Superior temporal gyrus (tissue), 1 donor: ENCODE measurements around the gene UGT2A3.

Experiments
- DNase-seq: peaks from one replicate; pipeline ENCODE4 v3.0.0-alpha.2; 2016; ENCODE audit errors: extremely low spot score

The UGT2A3 gene

DNA sequence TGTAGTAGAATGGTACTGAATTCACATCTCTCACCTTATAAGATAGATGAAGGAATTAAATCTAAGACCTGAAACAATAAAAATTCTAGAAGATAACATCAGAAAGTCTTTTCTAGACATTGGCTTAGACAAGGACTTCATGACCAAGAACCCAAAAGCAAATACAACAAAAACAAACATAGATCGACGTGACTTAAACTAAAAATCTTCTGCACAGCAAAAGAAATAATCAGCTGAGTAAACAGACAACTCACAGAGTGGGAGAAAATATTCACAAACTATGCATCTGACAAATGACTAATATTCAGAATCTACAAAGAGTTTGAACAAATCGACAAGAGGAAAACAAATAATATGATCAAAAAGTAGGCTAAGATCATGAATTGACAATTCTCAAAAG, 38.8 kb downstream of the UGT2A3 start:
- DNase-seq, result no peak

- DNase-seq, result no peak
These were observed 42.2 kb downstream of the UGT2A3 start for GRCh38 chr4:68909385-68909784.

DNA sequence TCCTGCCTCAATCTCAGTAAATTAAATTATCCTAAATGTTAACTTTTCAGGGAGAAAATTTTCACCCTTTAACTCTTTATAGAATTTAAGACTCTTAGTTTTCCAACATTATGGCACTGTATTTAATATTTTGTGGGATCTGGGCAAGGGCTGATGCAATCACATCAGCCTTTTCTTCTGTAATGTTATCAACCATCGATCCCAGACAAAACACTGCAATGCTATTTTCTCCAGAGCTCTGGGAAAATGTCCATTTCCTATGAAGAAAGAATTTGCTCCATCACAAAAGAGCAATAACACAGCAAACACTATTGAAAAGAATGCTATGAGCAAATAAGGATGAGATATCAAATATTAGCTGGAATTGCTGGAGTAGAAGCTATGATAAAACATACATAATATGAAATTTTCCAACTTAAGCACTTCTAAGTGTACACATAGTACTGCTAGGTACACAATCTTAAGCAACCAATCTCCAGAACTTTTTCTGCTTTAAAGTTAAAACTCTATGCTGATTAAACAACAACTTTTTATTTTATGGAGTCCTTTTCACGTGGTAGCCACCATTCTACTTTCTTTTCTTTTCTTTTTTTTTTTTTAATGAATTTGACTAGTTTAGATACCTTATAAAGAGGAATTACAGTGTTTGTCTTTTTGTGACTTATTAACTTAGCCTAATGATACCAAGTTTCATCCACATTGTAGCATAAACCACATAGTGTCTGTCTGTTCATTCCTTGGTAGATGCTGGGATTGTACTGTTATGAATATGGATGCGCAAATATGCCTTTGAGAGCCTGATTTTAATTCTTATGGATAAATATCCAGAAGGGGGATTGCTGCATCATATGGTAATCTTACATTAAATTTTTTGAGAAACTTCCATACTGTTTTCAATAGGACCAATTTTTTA, 43.6 kb downstream of the UGT2A3 start:
- no peak for DNase-seq

DNA sequence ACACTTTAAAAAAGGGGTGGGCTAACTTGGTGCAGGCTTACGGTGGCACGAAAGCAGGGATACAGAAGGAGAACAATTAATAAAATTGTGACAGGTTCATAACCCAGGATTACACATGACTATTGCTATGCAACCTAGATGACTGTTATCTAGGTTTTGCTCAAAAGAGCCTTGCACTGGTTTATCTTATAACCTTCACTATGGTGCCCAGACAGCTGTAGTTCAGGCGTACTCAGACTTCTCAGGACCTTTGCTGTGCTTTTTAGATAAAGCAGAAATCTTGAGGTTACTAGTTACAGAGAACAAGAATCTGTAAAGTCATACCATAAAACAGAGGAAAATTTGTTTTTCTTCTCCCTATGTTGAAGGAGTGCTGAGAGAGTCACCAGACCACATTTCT, 44.4 kb downstream of the UGT2A3 start:
- no peak for DNase-seq

- no peak for DNase-seq
These were observed 44.8 kb downstream of the UGT2A3 start for GRCh38 chr4:68906780-68907137.

- no peak for DNase-seq
These were observed 45.4 kb downstream of the UGT2A3 start for GRCh38 chr4:68905939-68906779.

DNA sequence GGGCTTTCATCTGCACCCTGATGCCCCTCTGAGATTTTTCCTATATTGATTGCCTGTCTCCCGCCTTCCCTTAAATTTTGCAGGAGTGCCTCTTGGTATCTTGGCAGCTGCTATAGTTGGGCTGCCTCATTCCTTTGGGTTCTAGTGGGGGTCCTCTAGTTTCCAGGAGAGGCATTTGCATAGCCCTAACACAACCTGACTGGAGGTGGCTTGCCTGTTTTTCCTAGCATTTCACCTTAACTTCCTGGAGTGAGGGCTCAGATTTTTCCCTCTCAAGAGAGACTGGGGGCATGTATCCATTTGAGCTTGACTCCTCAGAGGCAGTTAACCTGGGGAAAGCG, 46.0 kb downstream of the UGT2A3 start:
- DNase-seq, result no peak

DNA sequence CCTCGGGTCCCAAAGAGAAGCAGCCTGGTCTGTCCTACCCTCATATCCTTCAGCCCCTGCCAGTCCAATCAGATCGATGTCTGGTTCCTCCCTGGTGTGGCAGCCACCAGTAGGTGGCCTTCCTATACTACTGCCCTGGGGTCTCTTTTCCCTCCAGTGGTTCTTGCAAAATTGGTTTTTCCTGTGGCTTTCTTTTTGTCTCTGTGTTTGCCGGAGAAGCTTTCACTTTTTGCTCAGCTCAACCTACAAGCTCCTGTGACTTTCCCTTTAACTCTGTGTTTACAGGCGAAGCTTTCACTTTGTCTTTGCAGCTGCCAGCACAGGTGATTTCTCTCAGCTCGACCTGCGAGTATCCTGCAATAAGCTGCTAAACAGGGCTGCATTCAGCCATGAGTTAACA, 46.8 kb downstream of the UGT2A3 start:
- DNase-seq, result no peak

GRCh38 chr4:68896749-68897148, 54.9 kb downstream of the UGT2A3 start:
- DNase-seq, result no peak

GRCh38 chr4:68895561-68896198, 55.9 kb downstream of the UGT2A3 start:
- no peak for DNase-seq

DNA sequence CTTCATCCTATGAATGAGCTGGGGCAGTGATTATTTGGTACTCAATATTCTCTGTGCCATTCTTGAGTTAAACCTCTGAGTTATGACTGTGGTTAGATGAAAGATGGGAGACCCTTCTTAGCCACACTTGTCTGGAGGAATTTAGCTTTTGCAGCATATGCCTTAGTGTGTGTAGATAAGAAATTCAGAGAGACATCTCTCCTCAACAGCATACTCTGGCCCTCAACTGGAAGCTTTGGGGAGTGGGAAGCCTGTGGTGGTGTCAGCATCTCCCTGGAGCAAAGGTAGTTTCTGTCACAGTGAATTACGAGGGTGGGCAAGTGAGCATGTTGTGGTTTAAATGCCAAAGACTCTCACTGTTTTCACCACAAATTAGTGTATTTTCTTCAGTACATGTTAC, 58.7 kb downstream of the UGT2A3 start:
- DNase-seq, result no peak

GRCh38 chr4:68891678-68892077, 59.9 kb downstream of the UGT2A3 start:
- DNase-seq, result no peak

- no peak for DNase-seq
These were observed 66.1 kb downstream of the UGT2A3 start for GRCh38 chr4:68885545-68885944.

GRCh38 chr4:68883870-68884269, 67.7 kb downstream of the UGT2A3 start:
- DNase-seq, result no peak
